Kidney glomerular epithelial cell (primary cell): Measurements from ENCODE around the gene ATXN1L.
"Not testable (repeated sequence)": the region's sequence is repeated elsewhere in the genome, so short reads cannot be mapped to it uniquely, and the experiment has no call there.

Experiments used
- DNase-seq: peaks from one replicate; lab custom pipeline; 2025; lab: John Stamatoyannopoulos, UW

The ATXN1L gene

GRCh38 chr16:71845639-71846430 lies at the start of gene ATXN1L:
Gene ATXN1L, plus strand, starts transcription at chr16:71845976. Its CDS starts 3,765 bp downstream, at chr16:71849741.
- DNase-seq: peak; percentile 64

- no peak for DNase-seq
Measured at GRCh38 chr16:71796501-71797097, 49.2 kb upstream of the ATXN1L start.

GRCh38 chr16:71803305-71803690 lies 42.5 kb upstream of the ATXN1L start:
- DNase-seq: no peak

GRCh38 chr16:71807905-71808592 lies 37.7 kb upstream of the ATXN1L start:
- DNase-seq: peak; percentile 31

GRCh38 chr16:71808593-71809459 lies 37.0 kb upstream of the ATXN1L start, which contains the start of gene AP1G1:
Gene AP1G1, minus strand, starts transcription at chr16:71808834. Its CDS starts 19,355 bp downstream, at chr16:71789479.
- peak; percentile 88 for DNase-seq

GRCh38 chr16:71810155-71810530 lies 35.6 kb upstream of the ATXN1L start:
- DNase-seq: not testable (repeated sequence)

GRCh38 chr16:71811261-71811803 lies 34.4 kb upstream of the ATXN1L start:
- no peak for DNase-seq

- not testable (repeated sequence) for DNase-seq
Measured at GRCh38 chr16:71817155-71817500, 28.6 kb upstream of the ATXN1L start.

- DNase-seq: no peak
Measured at GRCh38 chr16:71826533-71827017, 19.2 kb upstream of the ATXN1L start.

- no peak for DNase-seq
Measured at GRCh38 chr16:71830359-71830758, 15.4 kb upstream of the ATXN1L start.

- DNase-seq: not testable (repeated sequence)
Measured at GRCh38 chr16:71831698-71832097, 14.1 kb upstream of the ATXN1L start.

GRCh38 chr16:71832112-71832511 lies 13.7 kb upstream of the ATXN1L start:
- DNase-seq: not testable (repeated sequence)

- DNase-seq: no peak
Measured at GRCh38 chr16:71834291-71834690, 11.5 kb upstream of the ATXN1L start.

- no peak for DNase-seq
Measured at GRCh38 chr16:71837150-71837549, 8.6 kb upstream of the ATXN1L start.

GRCh38 chr16:71840052-71840451 lies 5.7 kb upstream of the ATXN1L start:
- no peak for DNase-seq

GRCh38 chr16:71843572-71843971 lies 2.2 kb upstream of the ATXN1L start:
- no peak for DNase-seq

- DNase-seq: no peak
Measured at GRCh38 chr16:71846431-71846830, 655 bp downstream of the ATXN1L start.

- DNase-seq: no peak
Measured at GRCh38 chr16:71847096-71847495, 1.3 kb downstream of the ATXN1L start.

- DNase-seq: no peak
Measured at GRCh38 chr16:71848622-71849021, 2.8 kb downstream of the ATXN1L start.

GRCh38 chr16:71851746-71852145 lies 6.0 kb downstream of the ATXN1L start:
- DNase-seq: no peak

- no peak for DNase-seq
Measured at GRCh38 chr16:71852158-71852557, 6.4 kb downstream of the ATXN1L start.

GRCh38 chr16:71852561-71852960 lies 6.8 kb downstream of the ATXN1L start:
- DNase-seq: no peak
